COR-L47 (cell line): Measurements from ENCODE around the gene CMTM8.

ENCODE experiments used
- DNase-seq: peaks from one replicate; lab custom pipeline; 2025; lab: John Stamatoyannopoulos, UW

CMTM8 gene

GRCh38 chr3:32410367-32411246 is 172.1 kb downstream of the CMTM8 start:
- no peak for DNase-seq

- no peak for DNase-seq
Measured at GRCh38 chr3:32411442-32411841, 173.0 kb downstream of the CMTM8 start.

GRCh38 chr3:32412887-32413286 is 174.4 kb downstream of the CMTM8 start:
- DNase-seq = no peak

GRCh38 chr3:32413845-32414521 is 175.5 kb downstream of the CMTM8 start:
- no peak for DNase-seq

DNA sequence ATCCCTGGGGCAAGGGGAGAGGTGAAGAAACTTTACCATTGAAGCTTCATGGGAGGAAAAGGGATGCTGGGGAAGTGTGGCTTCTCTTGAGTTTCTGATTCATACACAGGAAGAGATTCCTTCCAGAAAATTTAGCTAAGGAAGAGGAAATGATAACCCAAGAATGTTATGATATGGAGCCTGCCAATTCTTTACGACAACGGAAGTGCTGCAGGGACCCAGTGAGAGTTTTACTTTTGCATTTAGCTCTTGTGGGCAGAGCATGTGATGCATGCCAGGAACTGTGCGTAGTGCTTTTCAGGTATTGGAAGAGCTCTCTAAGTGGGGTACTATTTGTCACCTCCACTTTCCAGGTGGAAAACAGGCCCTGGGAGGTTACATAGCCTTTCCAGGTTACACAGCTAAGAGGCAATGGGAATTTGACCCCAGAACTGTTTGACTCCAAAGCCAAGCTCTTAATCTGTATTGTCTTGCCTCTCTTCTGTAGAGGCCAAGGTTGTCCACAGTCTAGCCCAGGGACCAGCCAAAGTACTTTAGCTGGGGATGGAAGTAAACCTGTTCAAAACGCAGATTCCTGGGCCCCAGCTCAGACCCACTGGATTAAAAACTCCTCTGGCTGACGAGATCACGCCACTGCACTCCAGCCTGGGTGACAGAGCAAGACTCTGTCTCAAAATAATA is 176.2 kb downstream of the CMTM8 start:
- no peak for DNase-seq

DNA sequence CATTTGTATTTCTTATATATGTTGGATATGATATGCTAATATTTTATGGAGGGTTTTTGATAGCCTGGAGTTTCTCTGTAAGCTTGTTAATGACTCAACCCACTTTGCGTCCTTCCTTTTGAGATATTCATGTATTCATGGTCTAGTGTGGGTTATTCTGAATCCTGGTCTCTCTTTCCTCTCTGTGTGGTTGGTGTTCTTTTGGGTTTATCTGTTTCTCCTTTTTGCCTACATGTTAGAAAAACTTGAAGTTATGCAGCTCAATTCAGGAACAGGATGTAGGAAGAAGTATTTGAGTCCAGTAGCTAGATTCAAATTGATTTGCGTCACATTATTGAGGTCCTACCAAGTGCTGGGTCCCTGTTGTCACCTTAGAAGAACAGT is 181.3 kb downstream of the CMTM8 start:
- no peak for DNase-seq
